ENCODE data around the gene CDHR5. TPM values are rescaled to one million over a fixed set of nuclear protein-coding genes. Genes with fewer than 3 reads are reported as not detected.

Gene CDHR5
- total RNA-seq, 1 donor from 2014 or later = not detected

DNA sequence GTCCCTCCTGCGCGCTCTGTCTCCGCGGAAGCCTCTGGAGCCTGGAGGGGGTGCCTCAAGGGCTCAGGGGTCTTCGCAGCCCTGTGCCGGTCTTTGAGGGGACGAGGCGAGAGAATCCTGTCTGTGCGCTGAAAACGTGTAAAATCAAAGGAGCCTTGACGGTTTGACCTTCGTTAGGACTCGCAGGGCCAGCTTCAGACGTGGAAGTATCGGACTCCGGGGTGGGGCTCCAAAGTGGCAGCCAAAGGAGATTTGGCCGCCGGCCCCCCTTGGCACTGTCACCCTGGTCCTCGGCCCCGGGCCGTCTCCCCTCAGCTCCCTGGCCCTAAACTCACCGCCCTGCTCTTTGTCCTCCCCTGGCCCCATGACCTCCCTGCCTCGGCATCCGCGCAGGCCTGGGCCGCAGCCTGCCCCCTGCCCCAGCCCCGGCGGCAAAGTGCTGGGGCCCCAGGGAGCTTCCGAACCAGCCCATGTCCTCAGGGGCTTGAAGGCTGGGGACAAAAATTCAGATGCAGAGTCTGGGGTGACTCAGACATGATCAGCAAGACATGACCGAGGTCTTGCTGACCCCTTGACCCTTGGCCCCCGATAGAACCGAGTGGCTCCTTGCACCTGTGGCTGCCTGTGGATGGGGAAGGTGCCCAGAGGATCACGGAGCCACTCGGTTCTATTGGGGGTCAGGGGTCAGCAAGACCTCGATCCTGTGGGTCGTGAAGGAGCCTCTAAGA, 55.4 kb downstream of the CDHR5 start:
- intact Hi-C loops (cut with micrococcal nuclease) = loop anchor here (5.0 kb wide), 1 partner anchor 362 kb away; the partner anchor contains the start of genes BET1L and RIC8A

DNA sequence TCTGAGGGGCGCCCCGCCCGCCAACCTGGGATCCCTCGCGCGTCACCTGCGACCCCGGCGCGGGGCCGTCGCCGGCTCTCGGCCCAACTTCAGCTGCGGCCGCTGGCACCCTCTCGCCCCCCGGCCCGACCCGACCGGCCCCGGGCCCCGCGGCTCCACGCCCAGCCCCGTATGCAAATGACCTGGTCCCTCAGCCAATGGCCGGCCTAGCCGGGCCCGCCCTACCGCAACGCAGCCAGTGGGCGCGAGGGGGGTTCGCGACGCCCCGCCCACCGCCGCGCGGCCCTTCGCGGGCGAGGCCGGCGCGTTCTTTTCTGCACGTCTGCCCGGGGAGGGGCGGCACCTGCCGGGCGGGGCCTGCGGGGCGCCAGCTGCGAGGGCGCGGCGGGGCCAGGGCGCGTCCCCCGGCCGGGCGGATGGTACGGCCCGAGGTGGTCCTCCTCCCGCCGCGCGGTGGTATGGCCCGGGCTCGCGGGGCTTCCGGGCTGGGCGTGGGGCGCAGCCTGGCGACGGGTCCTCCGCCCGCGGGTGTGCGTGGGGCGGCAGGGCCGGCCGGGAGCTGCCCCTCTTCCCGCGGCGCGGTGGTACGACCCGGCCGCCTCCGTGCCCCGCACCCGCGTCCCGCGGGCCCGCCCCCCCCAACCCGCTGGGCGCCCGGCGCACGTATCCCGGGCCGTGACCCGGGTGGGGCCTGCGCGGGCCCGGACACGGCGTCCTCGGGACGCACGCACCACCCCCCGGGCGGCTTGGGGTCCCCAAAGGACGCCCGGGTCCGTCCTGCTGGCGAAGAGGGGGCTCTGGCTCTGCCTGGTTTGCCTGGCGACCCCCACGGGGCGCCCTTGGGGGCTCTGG, 56.2 kb downstream of the CDHR5 start:
- intact Hi-C loops (cut with micrococcal nuclease) = loop anchor here (1.0 to 5.0 kb wide), 4 partner anchors 8 to 361 kb away; partner anchors contain the start of genes BET1L, DEAF1, LMNTD2 and PHRF1

DNA sequence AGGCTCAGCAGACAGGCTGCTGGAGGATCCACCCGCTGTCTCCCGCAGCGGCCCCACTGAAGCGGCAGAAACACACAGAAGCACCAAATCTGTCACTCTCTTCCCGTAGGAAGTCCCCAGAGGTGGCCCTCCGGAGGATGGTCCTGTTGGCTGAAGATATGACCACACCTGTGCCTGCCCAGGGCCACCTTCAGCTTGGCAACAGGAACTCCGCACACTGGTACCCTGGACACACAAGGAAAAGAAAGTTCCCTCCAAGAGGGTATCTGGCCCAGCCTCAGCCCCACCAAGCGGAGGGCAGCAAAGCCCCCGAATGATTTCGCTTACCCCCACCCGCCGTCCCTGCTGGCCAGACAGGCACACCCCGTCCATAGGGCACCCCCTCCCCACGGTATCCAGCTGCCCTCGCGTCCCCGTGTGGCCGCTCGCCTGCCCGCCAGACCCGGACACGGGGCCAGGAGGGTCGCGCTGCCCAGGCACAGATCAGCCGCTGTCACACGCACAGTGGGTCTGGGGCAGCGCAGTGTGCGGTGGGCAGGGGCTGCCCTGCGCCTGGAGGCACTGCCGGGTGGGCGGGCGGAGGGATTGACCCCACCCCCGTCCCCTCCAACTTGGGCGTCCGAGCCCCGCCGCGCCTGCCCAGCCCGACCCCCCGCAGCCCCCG, 57.0 kb downstream of the CDHR5 start:
- intact Hi-C loops (cut with micrococcal nuclease) = loop anchor here (1.0 to 5.0 kb wide), 4 partner anchors 7 to 360 kb away; partner anchors contain the start of genes BET1L, DEAF1, LMNTD2 and PHRF1

DNA sequence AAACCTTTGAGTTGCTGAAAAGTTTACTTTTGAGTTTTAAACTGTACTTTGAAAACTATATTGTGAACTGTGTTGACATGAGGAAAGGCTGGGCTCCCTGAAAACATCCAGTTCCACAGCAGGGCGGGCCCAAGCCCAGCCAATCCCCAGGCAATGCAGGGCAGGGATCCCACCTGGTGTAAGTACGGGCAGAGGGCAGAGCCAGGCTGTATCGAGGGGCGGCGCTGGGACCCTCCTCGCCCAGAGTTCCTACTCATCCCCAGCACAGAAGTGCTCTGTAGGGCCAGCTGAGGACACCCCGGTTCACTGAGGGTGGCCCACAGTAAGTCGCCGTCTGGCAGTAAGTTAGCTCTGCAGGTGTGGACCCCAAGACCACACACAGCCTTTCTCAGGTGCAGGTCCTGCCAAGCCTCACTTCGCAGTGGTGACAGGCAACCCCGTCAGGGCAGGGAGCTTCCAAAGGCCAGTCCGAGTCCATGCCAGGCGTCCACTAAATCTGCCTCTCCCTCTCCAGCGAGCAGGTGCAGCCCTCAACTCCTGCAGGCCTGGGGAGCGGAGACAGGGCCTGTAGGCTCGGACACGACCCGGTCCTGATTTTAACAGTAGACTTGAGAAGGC, 57.6 kb downstream of the CDHR5 start:
- intact Hi-C loops (cut with micrococcal nuclease) = loop anchor here (5.0 kb wide), 1 partner anchor 360 kb away; the partner anchor contains the start of genes BET1L and RIC8A

Other genes with a start within 250 kb of the CDHR5 start
- not detected in 2 replicates for gene PKP3, start 230.7 kb downstream of the CDHR5 start, total RNA-seq
- 168 and 175 TPM in 2 replicates for gene SIGIRR, start 210.0 kb downstream of the CDHR5 start, total RNA-seq
- 77.6 and 84.4 TPM in 2 replicates for gene ANO9, start 182.9 kb downstream of the CDHR5 start, total RNA-seq
- gene PTDSS2, start 174.7 kb downstream of the CDHR5 start, total RNA-seq = 24.9 and 30.8 TPM in 2 replicates
- gene RNH1, start 117.7 kb downstream of the CDHR5 start, total RNA-seq = 89.8 and 97.3 TPM in 2 replicates
- gene HRAS, start 89.4 kb downstream of the CDHR5 start, total RNA-seq = 57.0 and 59.3 TPM in 2 replicates
- gene LRRC56, start 87.4 kb downstream of the CDHR5 start, total RNA-seq = 1.4 and 1.6 TPM in 2 replicates
- 1.1 and 1.7 TPM in 2 replicates for gene LMNTD2, start 64.2 kb downstream of the CDHR5 start, total RNA-seq
- gene RASSF7, start 64.0 kb downstream of the CDHR5 start, total RNA-seq = 22.4 and 23.8 TPM in 2 replicates
- 51.2 and 51.9 TPM in 2 replicates for gene PHRF1, start 48.5 kb downstream of the CDHR5 start, total RNA-seq
- gene IRF7, start 9.0 kb downstream of the CDHR5 start, total RNA-seq = 130 and 133 TPM in 2 replicates
- gene SCT, start 2.2 kb upstream of the CDHR5 start, total RNA-seq = not detected in 2 replicates
- gene DRD4, start 12.3 kb upstream of the CDHR5 start, total RNA-seq = 0.34 and 0.44 TPM in 2 replicates
- 46.7 and 51.9 TPM in 2 replicates for gene DEAF1, start 70.3 kb upstream of the CDHR5 start, total RNA-seq
- 27.1 and 27.8 TPM in 2 replicates for gene TMEM80, start 70.9 kb upstream of the CDHR5 start, total RNA-seq
- gene EPS8L2, start 81.3 kb upstream of the CDHR5 start, total RNA-seq = 11.9 and 12.9 TPM in 2 replicates
- 259 and 274 TPM in 2 replicates for gene TALDO1, start 122.5 kb upstream of the CDHR5 start, total RNA-seq
- 51.3 and 59.0 TPM in 2 replicates for gene GATD1, start 152.5 kb upstream of the CDHR5 start, total RNA-seq
- gene CEND1, start 165.1 kb upstream of the CDHR5 start, total RNA-seq = 4.0 and 4.1 TPM in 2 replicates
- 60.2 and 65.2 TPM in 2 replicates for gene SLC25A22, start 173.3 kb upstream of the CDHR5 start, total RNA-seq
- 29.1 TPM in 2 replicates for gene PIDD1, start 180.3 kb upstream of the CDHR5 start, total RNA-seq
- 1,883 and 1,900 TPM in 2 replicates for gene RPLP2, start 185.0 kb upstream of the CDHR5 start, total RNA-seq
- 57.2 and 58.7 TPM in 2 replicates for gene PNPLA2, start 194.0 kb upstream of the CDHR5 start, total RNA-seq
- 1.3 and 1.9 TPM in 2 replicates for gene CRACR2B, start 203.0 kb upstream of the CDHR5 start, total RNA-seq
- gene CD151, start 208.0 kb upstream of the CDHR5 start, total RNA-seq = 24.6 and 24.7 TPM in 2 replicates
- 99.9 and 111 TPM in 2 replicates for gene POLR2L, start 217.6 kb upstream of the CDHR5 start, total RNA-seq
- gene TSPAN4, start 217.9 kb upstream of the CDHR5 start, total RNA-seq = 10.8 and 11.2 TPM in 2 replicates